HG03095 (cell line): ENCODE measurements around the gene KCNA3.

Experiments used
- ATAC-seq: cut with Tn5 transposase; IDR thresholded peaks from one replicate; pipeline ENCODE4 v1.9.1; 2021; ENCODE audit warnings: moderate library complexity; ENCODE audit not compliant: unreplicated experiment

The KCNA3 gene

DNA sequence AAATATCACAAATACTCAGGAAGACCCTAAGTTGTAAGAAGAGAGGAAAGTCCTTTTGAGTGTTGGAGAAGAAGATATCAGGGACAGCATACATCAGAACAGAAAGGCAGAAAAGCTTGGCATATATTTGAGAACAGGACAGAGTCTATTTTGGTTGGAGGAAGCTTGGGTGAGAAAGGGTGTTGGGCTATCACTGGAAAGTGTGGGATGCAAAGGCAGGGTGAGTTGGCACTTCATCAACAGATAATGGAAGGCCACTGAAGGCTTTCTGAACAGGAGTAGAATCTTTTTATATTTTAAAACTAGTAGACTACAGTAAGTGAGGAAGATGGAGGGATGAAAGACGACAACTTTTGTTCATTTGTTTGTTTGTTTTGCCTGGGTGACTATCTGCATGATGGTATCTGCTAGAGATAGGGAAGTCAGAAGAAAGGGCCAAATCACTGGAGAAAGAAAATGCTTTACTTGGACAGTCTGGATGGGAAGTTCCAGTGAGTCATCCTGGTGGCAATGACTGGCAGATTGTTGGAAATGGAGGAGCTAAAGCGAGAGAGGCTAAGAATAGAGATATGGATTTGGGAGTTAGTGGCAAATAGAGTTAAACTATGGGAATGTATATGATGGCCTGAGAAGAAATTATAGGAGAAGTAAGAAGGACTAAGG is 34.9 kb downstream of the KCNA3 start:
- no peak for ATAC-seq

DNA sequence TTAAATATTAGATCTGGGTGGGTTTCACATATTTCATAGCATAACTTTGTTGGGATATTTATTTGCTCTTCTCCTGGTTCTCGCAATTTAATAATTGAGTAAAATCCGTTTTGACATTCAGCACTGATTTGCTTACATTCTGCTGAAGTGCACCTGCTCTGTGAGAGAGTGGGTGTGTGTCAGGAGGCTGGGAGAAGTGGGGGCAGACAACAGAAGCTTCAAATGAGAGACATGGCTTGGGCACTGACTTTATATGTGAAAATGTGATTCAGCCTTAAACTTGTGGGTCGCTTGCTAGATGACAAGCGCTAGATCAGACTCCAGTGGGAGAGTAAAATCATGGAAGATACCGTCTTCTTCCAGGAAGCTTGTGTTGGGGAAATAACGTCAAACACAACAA is 36.2 kb downstream of the KCNA3 start:
- ATAC-seq = no peak

GRCh38 chr1:110638058-110638457 is 36.7 kb downstream of the KCNA3 start:
- no peak for ATAC-seq

- no peak for ATAC-seq
Measured at GRCh38 chr1:110637475-110637874, 37.3 kb downstream of the KCNA3 start.

- no peak for ATAC-seq
Measured at GRCh38 chr1:110636149-110636935, 38.4 kb downstream of the KCNA3 start.

DNA sequence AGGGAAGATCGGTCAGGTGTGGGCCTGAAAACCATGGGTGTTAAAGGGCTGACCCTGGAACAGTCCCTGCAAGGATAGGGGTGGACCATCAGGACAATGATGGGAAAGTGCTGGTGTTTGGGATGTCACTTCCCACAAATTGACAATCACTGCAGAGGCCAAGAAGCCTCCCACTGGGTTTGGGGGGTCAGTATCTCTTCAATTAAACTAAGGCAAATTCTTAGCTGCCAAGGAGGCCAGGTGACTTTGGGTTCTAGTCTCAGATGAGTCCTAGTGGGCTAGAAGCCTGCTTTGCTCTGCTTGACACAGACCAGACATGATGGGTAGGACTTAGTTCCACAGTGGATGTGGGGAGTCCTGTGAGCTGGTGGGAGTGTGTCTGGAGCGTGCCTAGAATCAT is 39.3 kb downstream of the KCNA3 start:
- ATAC-seq = no peak

DNA sequence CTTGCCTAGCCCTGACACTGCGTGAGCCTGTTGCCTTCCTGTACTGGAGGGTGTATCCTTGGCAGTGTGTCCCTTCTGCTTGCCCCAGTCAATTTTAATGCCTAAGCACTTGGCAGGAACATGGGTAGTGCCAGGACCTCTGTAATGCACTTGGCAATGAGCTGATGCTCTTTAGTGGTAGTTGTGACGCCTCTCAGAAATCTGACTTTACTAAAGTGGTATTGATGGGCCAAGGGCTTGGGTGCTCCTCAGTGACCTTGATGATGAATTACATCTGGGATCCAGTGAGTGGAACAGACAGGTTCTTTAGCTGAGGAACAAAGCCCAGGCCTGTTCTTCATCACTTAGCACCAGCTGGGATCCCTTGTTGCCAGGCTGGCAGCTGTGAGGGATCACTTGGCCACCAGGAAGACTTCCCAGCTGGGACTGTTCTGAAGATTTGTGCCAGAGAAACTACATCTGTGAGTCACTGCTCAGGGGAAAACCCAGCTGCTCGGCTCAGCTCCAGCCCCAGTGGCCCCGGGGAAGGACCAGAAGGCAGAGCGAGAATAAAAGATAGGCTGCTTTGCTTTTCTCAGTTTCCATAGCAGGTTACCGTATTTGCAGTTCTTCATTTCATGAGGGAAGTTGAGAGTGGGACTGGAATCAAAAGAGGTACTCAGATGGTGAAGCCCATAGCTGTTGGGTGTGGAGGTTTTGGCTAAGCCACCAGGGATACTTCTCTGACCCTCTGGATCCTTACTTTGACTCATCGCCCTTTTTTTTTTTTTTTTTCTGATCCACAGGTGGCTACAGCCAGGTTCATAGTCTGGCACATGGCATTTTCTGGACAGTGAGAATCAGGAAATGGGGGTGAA is 40.1 kb downstream of the KCNA3 start:
- ATAC-seq = peak; percentile 70

GRCh38 chr1:110634086-110634454 is 40.7 kb downstream of the KCNA3 start:
- no peak for ATAC-seq

- no peak for ATAC-seq
Measured at GRCh38 chr1:110633646-110634030, 41.1 kb downstream of the KCNA3 start.

GRCh38 chr1:110631836-110632620 is 42.7 kb downstream of the KCNA3 start:
- ATAC-seq = no peak

DNA sequence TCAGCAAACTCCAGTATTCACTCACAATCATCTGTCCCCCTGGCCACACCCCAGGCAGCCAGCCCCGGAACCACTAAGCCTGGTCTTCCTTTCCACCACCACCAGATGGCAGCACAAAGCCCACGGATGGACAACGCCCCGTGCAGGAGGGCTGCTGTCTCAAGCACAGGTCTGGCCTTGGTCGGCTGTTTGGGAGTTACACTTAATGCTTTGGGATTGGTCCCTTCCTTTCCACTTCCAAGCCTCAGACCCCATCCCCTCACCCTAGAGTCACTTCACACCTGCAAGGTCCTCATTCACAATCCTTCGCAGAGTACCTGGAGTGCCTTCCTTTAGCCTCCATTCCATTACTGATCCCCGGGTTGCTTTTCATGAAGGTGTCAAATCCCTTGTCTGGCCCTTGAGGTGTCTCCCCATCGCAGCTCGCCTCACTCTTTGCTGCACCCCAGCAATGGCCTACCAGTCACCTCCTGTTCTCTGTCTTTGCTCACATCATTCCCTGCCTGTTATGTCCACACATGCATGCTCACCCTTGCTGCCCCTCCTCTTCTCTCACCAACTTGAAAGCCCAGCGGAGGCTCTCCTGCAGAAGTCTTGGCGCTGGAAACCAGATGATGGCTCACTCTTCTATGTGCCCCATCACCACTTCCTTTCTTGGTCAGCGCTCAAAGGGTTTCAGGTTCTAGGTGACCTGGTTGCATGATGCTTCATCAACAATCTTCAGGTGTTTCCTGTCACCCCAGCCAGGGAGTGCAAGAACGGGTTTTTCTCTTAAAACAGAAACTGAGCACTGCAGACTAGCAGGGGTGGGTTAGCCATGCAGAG is 43.7 kb downstream of the KCNA3 start:
- ATAC-seq = peak; percentile 52

DNA sequence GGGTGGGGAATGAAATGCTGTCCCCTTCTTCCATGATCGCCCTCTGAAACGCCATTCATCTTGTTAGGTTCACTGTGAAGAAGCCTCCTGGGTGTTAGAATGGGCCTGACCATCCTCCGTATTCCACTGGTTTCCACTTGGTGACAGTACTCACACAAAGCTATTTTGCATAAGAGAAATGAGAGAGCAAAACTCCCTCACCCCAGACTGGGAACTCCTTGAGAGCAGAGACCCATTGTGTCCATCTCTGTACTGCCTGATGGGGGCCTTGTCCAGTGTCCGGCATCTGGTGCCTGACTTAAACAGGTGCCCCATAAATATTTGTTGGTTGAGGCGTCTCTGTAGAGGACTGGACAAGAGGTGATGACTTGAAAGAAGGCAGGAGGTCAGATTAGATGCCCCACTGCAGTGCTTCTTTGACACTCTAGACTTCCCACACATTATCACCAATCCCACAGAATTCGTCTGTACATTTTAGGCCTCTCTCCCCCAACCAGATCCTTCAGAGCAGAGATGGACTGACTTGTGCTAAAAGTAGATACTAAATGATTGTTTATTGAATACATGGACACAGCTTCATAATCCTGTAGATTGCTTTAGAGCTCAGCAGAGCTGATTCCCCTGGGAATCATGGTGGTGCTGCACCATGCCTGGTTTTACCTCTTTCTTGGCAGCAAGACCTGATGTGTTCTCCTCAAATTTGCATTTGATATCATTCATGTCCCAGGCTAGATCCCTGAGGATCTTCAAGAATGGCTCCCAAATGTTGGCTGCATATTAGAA is 46.2 kb downstream of the KCNA3 start:
- ATAC-seq = no peak

GRCh38 chr1:110627764-110628163 is 47.0 kb downstream of the KCNA3 start:
- no peak for ATAC-seq

DNA sequence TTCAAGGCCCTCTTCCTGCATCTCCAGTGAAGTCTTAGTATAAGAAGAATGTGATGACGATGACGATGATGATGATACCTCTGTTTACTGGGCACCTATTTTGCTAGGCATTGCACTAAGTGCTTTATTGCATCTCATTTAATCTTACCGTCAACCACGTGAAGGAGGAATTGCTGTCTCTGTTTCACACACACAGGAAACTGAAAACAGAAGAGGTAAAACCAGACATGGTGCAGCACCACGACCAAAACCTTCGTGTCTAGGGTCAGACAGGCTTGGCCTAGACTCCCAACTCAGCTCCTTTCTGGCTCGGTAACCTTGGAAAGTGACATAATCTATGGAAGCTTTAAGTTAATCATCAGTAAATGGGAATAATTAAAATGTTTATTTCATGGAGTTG is 47.9 kb downstream of the KCNA3 start:
- no peak for ATAC-seq
